NCI-H748 (cell line): ENCODE results near the gene KIAA0232.
A peak's percentile ranks its signal among the peaks of the same experiment; 100 is the strongest.
"Not testable (repeated sequence)": the region's sequence is repeated elsewhere in the genome, so short reads cannot be mapped to it uniquely, and the experiment has no call there.

Source experiments
- DNase-seq: peaks from one replicate; lab custom pipeline; 2025; ENCODE audit not compliant: unreplicated experiment; lab: John Stamatoyannopoulos, UW

KIAA0232 gene

DNA sequence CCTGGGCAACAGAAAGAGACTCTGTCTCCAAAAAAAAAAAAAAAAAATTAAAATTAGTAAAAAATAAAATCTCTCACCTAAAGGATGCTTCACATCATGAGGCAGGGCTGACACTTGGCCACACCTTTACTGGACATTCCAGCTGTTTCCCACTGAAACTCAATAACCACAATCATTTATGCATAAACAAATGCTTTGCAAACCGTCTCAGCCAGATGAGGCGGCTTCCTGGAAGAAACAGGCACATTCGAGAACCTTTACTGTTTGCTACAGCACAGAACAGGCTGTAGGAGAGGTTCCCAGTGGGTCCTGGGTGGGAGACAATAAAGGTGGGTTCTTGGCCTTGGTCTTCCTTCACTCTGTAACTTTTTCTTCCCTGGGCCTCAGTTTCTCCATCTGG lies 116.2 kb downstream of the KIAA0232 start:
- no peak for DNase-seq

DNA sequence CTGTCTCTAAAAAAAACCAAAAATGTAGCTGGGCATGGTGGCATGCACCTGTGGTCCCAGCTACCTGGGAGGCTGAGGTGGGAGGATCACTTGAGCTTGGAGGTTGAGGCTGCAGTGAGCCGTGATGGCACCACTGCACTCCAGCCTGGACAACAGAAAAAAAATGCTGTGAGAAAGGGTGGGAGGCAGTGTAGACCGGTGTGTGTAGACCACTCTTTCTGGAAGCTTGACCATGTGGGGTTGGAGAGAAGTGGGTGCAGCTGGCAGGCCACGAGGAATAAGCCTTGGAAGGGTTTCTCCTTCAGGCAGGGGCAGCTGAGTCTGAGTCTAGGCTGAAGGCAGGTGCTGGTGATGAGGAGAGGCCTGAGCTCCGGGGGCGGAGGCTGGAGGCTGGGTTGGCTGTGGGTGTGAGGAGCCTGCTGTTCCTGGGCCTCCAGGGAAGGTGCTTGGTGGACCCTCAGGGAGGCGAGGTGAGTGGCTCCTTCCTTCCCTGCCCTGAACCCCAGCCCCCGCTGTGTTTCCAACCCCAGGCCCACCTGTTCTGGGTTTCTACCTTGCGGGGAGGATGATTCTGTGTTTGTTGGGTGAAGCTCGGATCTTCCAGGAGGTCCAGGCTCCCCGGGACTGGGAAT lies 117.8 kb downstream of the KIAA0232 start:
- no peak for DNase-seq

DNA sequence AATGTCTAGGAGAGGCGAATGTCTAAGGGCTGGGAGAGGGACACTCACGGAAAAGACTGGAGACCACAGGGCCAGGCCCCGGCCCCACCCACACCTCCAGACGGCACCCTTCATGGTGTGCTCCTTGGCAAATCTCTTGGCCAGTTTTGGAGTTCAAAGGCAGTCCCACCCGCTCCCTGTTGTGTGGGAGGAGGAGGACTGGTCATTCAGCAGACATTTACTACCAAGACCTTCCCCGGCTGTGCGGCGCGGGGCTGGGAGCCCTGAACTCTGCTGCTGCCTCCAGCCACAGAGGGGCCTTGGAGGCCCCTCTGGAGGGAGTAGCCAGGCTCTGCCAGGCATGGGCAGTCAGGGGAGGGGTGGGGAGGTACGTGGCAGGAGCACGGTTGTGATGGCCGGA lies 118.4 kb downstream of the KIAA0232 start:
- DNase-seq: no peak

DNA sequence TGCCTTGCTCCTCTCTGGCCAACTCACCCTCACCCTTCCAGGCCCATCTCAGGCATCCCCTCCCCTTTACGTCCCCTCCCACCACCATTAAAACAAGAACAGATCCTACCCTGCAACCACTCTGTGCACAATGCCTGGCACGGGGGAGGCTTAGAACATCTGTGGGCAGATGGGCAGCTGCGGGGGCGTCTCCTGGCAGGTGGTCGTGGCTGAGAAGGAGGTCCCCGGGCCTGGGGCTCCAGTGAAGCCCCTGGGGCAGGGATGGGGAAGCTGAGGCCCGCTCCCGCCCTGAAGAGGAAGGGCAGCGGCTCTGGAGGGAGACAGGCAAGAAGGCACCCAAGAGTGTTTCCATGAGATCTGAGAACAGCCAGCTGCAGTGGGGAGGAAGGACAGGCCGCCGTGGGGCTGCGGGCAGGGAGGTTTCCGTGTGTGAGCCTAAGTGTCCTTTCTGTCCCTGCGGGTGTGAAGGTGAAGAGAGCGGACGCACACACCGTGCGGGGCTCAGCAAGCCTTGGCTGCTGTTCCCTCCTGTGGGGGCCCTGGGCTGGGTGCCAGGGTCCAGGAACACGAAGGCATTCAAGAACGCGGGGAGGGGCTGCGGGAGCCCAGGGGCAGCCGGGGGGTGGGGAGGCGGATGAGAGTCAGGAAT lies 119.3 kb downstream of the KIAA0232 start:
- no peak for DNase-seq

DNA sequence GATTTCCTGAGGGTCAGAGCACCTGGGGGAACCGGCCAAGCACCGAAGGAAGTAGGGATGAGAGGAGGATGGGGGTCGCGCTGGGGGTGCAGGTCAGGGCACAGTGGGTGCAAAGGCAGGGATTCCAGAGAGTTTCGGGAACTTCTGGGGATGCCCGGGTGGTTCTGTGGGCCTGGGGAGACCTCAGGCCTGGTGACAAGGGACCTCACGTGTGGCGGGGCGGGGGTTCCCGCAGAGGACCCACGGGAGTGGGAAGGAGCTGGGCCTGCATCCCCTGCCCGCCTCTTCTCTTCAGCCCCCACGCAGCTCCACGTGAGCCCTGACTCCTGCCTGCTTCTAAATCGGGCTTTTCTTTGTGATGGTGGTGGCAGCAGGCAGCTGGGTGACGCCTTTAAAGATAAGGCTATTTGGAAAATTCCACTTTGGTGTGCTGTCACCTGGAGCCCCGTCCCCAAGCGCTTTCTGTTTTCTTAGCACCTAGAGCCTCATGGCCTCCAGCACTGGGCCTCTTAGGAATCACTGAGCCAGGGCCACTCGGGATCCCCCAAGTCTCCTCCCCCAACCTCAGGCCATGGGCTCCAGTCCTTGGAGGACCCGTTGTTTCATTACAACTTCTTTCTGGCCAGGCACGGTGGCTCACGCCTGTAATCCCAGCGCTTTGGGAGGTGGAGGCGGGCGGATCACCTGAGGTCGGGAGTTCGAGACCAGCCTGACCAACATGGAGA lies 120.0 kb downstream of the KIAA0232 start:
- DNase-seq: no peak

DNA sequence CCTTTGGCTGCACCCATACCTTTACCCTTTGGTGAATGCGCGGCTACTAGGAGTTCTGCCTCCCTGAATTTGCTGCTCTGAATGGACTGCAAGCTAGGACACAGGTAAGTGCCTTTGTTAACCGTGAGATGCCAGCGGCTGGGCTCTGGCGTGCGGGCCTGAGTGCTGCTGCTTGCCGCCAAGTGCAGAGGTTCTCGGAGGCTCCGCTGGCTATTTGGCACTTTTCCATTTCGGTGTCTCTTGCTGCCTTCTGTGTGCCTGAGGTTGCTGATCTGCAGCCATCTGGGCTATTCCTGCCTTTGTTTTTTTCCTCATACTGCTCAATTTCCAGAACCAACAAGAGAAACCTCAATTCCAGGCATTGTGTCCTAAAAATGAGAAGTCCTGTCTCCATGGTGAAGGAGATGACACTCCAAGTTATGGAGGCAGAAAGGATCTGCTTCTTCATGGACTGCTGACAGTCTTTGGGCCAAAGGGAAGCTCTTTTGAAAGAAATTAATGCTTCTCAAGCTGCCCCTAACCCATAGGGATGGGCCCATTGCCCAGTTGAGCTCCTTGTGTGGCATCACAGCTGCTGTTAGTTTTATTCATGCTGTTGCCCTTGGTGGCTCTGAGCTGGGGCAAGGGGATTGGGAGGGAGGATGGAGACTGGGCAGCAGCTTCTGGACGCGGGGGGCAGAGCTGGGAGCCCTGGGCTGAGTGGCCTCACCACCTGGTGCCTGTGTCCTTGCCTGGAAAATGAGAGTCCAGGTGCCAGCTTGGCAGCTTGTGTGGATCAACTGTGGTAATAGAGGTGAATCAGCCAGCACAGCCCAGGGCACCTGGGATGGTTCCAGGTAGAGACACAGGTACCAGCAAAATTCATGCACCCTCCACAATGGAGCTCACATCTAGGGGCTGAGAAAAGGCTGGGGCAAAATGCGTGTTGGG lies 123.3 kb downstream of the KIAA0232 start:
- no peak for DNase-seq

DNA sequence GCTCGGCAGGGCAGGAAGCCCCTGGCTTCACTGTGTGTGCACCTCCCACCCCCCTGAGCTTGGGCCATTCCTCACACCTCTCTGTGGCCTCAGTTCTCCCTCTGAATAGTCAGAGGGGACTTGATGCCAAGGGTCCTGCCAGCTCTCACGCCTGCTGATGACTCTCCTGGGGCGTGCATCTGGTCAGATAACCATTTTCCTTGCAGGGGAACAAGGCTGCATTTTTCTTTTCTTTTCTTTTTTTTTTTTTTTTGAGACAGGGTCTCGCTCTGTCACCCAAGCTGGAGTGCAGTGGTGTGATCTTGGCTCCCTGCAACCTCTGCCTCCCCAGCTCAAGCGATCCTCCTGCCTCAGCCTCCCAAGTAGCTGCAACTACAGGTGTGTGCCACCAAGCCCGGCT lies 124.0 kb downstream of the KIAA0232 start:
- DNase-seq: not testable (repeated sequence)

DNA sequence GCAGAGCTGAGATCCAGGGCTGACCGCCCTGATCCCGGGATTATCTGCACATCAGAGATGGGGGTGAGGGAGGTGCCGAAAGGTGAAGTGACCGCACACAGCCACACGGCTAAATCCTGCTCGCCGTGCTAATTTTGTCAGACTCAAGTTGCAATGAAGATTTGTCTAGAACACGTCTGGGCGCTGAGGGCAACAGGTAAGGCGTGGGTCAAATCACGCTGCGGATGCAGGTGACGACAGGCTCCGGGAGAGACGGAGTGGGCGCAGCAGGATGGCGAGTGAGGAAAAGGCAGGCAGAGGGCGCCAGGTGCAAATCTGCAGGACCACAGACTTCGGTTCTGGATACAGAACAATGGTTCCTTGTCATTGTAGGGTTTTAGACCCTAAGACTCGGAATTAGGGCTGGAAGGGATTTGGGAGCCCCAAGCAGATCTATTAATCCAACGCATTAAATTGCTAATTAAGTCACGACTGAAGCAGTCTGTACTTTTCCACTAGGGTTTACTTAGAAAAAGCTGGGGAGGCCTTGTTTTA lies 125.2 kb downstream of the KIAA0232 start:
- DNase-seq: peak; percentile 64

DNA sequence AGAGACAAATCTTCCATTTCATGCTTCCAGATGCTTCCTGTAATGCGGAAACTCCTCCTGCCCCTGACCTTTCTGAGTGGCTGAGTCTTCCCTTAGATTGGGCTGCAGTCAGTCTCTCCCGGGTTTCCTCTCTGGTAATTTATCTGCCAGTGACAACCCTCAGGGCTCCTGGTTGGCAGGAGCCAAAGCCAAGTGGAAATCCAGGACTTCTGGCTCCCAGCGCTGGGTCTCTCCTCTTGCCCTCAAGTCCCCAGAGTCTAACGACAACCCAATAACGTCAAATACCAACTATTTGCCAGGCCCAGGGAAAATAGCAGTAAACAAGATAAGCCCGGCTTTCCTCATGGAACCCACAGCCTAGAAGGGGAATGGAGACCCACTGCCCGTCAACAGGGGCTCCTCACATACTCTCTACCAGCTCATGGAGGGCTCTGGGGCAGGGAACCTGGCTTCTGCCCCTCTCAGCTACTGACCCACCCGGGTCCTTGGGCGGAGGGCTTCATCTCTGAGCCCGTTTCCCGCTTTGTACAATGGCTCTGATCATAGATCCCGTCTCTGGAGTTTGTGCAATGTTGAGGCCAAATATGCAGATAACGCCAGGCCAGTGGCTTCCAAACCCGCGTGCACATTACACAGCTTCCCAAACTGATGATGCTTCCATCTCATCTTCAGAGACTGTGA lies 126.0 kb downstream of the KIAA0232 start:
- no peak for DNase-seq

DNA sequence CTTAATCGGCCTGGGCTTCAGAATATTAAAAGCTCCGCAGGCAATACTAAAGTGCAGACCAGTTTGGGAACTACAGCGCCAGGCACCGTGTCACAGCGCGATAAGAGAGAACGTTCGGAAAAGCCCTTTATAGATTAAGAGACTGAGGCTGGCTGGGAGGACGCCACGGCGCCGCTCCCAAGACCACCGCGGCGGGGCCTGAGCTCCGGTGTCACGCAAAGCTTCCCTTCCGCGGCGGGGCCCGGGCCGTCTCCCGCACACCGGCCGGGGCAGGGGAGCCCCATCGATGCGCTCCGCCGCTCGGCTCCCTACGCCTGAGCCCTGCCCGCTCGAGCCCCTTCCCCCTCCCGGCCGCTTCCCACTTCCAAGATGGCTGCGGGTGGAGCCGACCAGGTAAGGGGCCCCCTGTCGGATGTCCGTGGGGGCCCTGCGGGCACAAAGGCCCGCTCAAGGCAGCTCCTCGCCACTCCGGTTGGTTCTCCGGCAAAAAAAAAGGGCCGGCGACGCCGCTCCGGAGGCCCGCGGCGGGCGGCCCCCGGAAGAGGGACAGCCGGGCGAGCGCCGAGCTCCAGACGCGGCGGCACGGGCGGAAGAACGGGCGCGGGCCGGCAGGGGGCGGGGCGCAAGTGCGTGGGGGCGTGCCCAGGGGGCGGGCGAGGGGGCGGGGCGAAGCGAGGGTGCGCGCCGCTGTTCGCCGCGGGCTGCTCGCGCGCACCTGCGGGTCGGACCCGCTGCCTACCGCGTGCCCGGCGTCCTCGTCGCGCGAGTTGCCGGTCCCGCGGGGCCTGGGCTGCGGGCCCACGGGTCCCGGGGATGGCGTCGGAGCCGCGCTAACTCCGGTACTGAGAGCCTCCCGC lies 126.8 kb downstream of the KIAA0232 start, which contains the start of gene TBC1D14:
Gene TBC1D14, plus strand, starts transcription at position 714 of the 857 bp plus-strand sequence. CDS start 13,564 bp downstream, outside the sequence.
- DNase-seq: peak; percentile 77

DNA sequence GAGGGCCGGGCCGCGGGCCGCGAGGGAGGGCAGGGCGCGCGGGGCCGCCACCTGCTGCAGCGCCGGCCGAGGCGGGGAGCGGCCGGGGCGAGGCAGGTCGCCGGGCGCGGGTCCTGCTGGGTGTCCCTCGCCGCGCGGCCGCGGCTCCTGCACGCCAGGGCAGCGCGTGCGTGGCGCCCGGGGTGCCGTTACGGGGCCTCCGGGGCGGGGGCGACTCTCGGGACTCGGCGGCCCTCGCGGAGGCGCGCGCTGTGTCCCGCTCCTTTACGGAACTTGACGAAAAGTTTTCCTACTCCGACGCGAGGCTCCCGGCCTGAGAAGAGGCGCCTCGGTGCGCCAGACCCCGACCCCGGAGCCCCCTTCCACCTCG lies 127.4 kb downstream of the KIAA0232 start:
- peak; percentile 62 for DNase-seq

DNA sequence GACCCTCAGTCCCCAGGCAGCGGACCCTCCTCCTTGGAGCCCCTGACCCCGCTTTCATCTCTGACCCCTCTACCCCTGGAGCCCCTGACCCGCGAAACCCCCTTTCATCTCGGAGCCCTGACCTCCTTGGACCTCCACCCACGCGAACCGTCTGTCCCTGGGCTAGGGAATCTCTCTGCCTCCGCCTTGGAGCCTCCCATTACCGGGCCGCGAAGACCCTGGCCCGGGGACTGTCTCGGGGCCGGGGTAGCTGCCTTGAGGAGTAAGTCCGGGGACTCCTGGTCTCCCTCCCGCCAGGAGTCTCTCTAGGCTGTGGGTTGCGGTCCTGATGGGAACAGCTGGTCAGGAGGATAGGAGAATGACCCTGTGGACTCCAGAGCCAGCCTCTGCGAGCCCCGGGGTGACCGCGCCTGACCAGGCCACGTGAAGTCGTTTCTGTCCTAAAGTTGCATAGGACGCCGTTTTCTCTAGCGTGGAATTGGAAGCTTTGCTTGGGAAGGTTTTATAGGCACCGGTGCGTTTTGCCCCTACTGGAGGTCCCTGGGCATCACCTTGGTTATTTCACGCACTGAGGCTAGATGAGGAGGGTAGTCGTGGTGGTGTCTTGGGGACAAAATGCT lies 127.9 kb downstream of the KIAA0232 start:
- peak; percentile 4 for DNase-seq

DNA sequence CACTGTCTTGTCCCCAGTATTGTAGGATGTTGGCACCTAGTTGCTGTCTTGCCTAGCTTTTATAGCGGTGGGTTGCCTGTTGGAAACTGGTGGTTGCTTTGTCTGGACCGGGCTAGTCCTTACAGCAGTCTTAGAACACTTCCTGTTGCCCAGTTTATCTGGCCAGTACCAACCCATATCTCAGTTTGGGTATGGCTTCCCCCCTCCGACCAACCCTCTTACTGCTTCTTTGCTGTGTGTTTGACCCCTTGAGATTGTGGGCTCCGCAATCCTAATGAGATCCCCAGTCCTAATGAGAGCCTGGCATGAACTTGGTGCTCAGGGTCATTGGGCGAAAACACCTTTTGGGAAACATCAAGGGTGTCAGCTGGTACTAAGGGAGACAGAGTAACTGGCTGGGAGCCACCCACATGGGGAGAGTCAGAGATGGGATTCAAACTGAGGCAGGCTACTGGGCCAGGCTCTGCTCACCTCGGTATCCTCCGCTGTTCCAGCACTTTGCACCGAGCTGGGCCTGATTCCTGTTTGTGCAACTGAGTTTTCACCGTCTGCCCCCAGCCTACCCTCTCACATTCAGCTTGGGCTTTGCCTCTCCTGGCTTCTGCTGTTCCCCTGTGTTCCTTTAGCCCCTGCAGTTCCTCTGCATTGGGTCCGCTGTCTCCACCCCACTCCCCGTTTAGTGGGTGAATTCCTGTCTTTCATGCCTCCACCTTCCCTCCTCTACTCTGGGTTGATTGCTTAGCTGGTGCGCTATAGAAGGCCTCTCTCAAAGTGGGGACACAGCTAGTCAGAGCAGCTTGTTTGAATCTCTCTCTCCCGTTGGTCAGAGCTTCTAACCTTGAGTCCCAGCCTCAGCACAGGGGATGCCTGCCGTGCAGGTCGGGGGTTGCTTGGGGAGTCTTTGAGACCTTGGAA lies 128.7 kb downstream of the KIAA0232 start:
- no peak for DNase-seq

DNA sequence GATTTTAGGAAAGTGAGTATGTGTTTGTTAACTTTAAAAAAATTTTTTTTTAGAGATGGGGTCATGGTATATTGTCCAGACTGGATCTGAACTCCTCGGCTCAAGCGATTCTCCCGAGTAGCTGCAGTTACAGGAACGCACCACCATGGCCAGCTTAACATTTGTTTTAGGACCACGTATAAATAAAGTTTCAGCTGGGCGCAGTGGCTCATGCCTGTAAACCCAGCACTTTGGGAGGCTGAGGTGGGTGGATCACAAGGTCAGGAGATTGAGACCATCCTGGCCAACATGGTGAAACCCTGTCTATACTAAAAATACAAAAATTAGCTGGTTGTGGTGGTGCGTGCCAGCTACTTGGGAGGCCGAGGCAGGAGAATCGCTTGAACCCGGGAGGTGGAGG lies 129.4 kb downstream of the KIAA0232 start:
- DNase-seq: not testable (repeated sequence)

DNA sequence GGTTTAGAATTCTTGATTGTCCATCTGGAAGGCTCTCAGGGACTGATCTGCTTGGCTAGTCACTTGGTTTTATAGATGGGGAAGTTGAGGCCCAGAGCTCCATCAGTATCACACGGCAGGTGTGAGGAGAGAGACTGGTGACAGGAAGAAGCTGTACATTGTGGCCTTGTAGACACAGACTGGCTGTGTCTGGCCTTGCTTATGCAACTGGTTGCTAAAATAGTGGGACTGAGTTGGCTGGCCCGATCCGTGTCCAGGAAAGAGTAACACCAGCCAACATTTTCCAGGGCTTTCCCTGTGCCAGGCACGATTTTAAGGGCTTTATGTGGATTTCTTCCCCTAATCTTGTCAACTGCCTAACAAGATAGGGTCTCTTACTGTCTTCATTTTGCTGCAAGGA lies 129.9 kb downstream of the KIAA0232 start:
- no peak for DNase-seq

DNA sequence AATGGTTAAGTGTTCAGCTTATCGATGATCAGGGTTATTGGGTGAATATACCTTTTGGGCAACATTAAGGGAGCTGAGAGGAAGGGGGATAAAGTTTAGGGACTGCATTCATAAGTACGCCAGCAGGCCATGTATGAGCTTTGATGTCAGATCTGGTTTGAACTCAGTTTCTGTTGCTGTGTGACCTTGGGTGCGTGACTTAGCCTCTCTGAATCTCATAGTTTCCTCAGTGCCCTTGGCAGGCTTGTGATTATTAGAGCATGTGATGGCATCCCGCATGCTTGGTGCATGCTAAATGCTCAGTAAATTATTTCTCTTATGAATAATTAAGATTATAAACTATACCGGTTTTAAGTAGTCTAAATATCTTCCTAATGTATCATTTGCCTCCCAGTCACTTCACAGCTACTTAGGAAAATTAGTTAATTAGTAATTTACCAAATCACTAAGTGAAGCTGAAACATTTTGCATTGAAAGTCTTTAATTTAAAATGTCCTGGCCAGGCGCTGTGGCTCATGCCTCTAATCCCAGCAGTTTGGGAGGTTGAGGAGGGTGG lies 130.9 kb downstream of the KIAA0232 start:
- DNase-seq: no peak

DNA sequence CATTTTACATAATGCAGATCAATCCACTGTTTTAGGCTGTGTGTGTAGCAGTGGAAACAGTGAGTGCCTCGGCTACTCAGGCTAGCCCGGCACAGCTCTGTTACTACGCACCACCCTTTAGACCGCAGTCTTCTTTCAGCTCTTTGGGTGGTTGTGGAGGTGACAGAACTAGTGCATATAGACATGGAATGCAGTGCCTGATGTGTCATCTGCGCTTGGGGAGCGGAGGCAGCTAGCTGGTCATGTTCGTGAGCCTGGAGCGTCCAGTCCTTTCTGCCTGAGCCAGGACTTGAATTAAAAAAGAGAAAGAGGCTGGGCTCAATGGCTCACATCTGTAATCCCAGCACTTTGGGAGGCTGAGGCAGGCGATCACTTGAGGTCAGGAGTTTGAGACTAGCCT lies 131.9 kb downstream of the KIAA0232 start:
- no peak for DNase-seq
